ENCODE results near the gene TADA2B. TPM values are rescaled to one million over a fixed set of nuclear protein-coding genes. Genes with fewer than 3 reads are reported as not detected.

The TADA2B gene
- total and polyA plus RNA-seq, 5 donors from 2014 or later: 3.0 to 36.6 (median 3.6) TPM

DNA sequence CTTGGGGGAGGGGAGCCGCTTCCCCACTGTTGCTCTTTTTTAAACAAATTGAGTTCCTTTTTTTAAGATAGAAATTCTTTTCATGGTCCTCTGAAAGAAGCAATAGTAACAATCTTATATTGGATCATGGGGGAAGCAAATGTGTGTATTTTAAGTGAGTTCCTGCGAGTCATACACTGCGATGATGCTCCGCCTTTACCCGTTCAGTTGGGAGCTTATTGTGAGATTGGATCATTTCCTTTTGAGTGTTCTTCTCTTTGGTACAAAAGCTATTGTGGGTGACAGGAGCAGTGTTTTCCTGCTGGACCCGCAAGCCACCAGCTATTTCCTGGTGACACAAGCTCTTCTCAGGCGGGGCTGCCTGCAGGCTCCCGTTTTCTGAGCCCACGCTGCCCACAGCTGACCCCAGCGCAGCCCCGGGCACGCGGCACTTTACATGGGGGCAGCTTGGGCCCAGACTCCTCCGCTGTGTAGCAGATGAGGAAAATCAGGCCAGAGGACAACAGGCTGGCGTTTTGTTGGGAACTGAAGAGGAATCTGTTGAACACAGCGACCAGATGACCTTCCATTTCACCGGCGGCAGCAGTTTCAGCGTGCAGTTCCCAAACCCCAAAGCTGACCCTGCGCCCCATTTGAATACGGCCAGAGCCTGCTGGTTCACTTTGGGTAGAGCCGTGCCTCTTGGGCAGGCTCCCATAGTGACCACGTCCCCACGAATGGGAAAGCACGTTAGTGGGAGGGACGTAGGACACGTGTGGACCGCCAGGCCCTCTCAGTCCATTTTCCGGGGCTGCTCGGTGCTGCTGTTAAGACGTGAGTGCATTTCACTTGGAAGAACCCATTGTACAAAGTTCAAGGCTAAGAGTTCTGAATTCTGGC, 12.2 kb downstream of the TADA2B start:
- H3K4me1 Mint-ChIP-seq: peaks cover 4 to 21% (median 6%) of the 10 kb centered on the region in 4 donors
- no peak overlapping the region for H3K4me3 Mint-ChIP-seq
- H3K9me3 Mint-ChIP-seq: no peaks in the 10 kb centered on the region

DNA sequence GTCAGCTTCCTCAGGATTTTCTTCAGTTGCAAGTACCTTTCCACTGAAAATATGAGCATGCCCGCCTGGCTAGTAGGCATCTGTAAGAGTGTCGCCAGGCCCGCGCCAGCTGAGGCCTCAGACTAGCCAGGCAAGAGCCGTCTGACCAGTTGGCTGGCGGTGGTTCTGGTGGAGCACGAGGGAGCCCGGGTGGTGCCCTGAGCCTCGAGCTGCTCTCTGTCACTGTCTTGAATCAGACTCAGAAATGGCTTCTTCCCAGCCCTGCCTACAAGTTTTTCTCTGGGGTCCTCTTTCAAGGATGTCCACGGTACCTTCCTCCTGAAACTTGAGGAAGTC, 12.8 kb downstream of the TADA2B start:
- DNase-seq (no peak), ATAC-seq (ENCODE audit: low read depth in 2 of 2) (no peak)
- H3K4me1 Mint-ChIP-seq: peaks cover 4 to 18% (median 6%) of the 10 kb centered on the region in 4 donors
- no peaks in the 10 kb centered on the region for H3K27me3 Mint-ChIP-seq
- H3K4me3 Mint-ChIP-seq: no peak overlapping the region
- peak overlapping the region in 1 of 3 donors; percentile 87 for H3K27ac Mint-ChIP-seq
- Histone ChIP-seq H3K4me3 (ENCODE audit: low read depth, low read length) (no peak overlapping the region), H3K36me3 (ENCODE audit: control insufficient read depth, insufficient read depth, low read length) (peaks cover 67% of the 10 kb centered on the region), H3K4me1 (ENCODE audit: control insufficient read depth, insufficient read depth, low read length, poor library complexity, severe bottlenecking) (peaks cover 10% of the 10 kb centered on the region), H3K9me3 (ENCODE audit: control insufficient read depth in 2 of 2, low read length in 2 of 2) (no peaks in the 10 kb centered on the region), H3K27me3 (ENCODE audit: control insufficient read depth, insufficient read depth, low read length) (no peaks in the 10 kb centered on the region), H3K27ac (ENCODE audit: insufficient read depth, low read length, poor library complexity, severe bottlenecking) (no peak overlapping the region)
- H3K9me3 Mint-ChIP-seq: no peaks in the 10 kb centered on the region
- peaks cover 19% of the 10 kb centered on the region for H3K36me3 Mint-ChIP-seq

More for the DNA sequence above, 12.2 kb downstream of the TADA2B start:
- H3K4me3 ChIP-seq (ENCODE audit: low read depth, low read length): no peak overlapping the region
- DNase-seq (no peak), ATAC-seq (ENCODE audit: low read depth in 2 of 2) (no peak)
- no peak overlapping the region for H3K27ac ChIP-seq (ENCODE audit: insufficient read depth, low read length, poor library complexity, severe bottlenecking)
- H3K9me3 ChIP-seq (ENCODE audit: control insufficient read depth in 2 of 2, low read length in 2 of 2): no peaks in the 10 kb centered on the region
- peaks cover 61% of the 10 kb centered on the region for H3K36me3 ChIP-seq (ENCODE audit: control insufficient read depth, insufficient read depth, low read length)
- H3K27ac Mint-ChIP-seq: no peak overlapping the region
- no peaks in the 10 kb centered on the region for H3K27me3 Mint-ChIP-seq
- H3K4me1 ChIP-seq (ENCODE audit: control insufficient read depth, insufficient read depth, low read length, poor library complexity, severe bottlenecking): peaks cover 10% of the 10 kb centered on the region
- H3K27me3 ChIP-seq (ENCODE audit: control insufficient read depth, insufficient read depth, low read length): no peaks in the 10 kb centered on the region
- H3K36me3 Mint-ChIP-seq: peaks cover 17% of the 10 kb centered on the region

DNA sequence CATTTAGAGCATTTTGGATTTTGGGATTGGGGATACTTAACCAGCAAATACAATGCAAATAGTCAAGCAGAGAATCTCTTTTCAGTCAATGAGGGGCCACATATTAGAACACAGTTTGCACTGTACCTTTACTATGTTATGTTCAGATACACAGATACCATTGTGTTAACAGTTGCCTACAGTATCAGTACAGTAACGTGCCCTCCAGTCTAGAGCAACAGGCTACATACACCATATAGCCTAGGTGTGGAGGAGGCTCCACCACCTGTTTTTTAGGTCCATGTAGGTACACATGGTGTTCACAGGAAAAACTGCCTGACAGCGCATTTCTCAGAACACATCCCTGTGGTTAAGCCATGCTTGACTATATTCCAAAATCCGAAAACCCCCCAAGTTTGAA, 15.6 kb downstream of the TADA2B start:
- no peaks in the 10 kb centered on the region for H3K27me3 ChIP-seq (ENCODE audit: control insufficient read depth, insufficient read depth, low read length)
- H3K36me3 ChIP-seq (ENCODE audit: control insufficient read depth, insufficient read depth, low read length): peaks cover 84% of the 10 kb centered on the region
- Mint-ChIP-seq H3K4me3 (no peak overlapping the region), H3K9me3 (no peaks in the 10 kb centered on the region), H3K27me3 (no peaks in the 10 kb centered on the region), H3K4me1 (peaks cover 4 to 12% (median 7%) of the 10 kb centered on the region in 4 donors), H3K36me3 (peaks cover 35% of the 10 kb centered on the region), H3K27ac (no peak overlapping the region)
- no peak for DNase-seq
- no peak overlapping the region for H3K27ac ChIP-seq (ENCODE audit: insufficient read depth, low read length, poor library complexity, severe bottlenecking)
- ATAC-seq (ENCODE audit: low read depth in 2 of 2): no peak
- no peaks in the 10 kb centered on the region for H3K4me1 ChIP-seq (ENCODE audit: control insufficient read depth, insufficient read depth, low read length, poor library complexity, severe bottlenecking)
- no peaks in the 10 kb centered on the region for H3K9me3 ChIP-seq (ENCODE audit: control insufficient read depth in 2 of 2, low read length in 2 of 2)
- H3K4me3 ChIP-seq (ENCODE audit: low read depth, low read length): no peak overlapping the region

DNA sequence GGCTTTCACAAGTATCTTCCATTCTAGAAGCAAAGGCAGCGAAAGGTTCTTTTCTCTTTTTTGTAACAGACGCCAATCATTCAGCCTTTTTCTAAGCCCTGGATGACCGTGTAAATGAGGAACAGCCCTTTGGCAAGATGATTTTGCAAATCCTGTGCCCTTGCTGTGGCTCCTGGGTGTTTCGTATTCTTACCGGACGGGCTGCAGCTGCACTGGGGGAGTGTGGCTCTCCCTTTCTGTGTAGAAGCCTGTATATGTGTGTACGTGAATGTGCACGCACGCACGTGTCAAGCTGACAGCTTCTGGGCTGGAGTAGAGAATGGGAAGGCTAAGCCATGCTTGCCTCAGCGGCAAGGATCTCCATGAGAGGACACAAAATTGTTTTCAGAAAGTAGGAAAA, 16.5 kb downstream of the TADA2B start:
- no peak overlapping the region for H3K27ac ChIP-seq (ENCODE audit: insufficient read depth, low read length, poor library complexity, severe bottlenecking)
- no peaks in the 10 kb centered on the region for H3K27me3 ChIP-seq (ENCODE audit: control insufficient read depth, insufficient read depth, low read length)
- Mint-ChIP-seq H3K4me1 (peaks cover 4 to 18% (median 10%) of the 10 kb centered on the region in 4 donors), H3K36me3 (peaks cover 27% of the 10 kb centered on the region), H3K27ac (no peak overlapping the region), H3K4me3 (no peak overlapping the region), H3K27me3 (no peaks in the 10 kb centered on the region), H3K9me3 (no peaks in the 10 kb centered on the region)
- ATAC-seq (ENCODE audit: low read depth in 2 of 2): no peak
- no peak overlapping the region for H3K4me3 ChIP-seq (ENCODE audit: low read depth, low read length)
- no peak for DNase-seq
- peaks cover 81% of the 10 kb centered on the region for H3K36me3 ChIP-seq (ENCODE audit: control insufficient read depth, insufficient read depth, low read length)
- no peaks in the 10 kb centered on the region for H3K9me3 ChIP-seq (ENCODE audit: control insufficient read depth in 2 of 2, low read length in 2 of 2)
- no peaks in the 10 kb centered on the region for H3K4me1 ChIP-seq (ENCODE audit: control insufficient read depth, insufficient read depth, low read length, poor library complexity, severe bottlenecking)

DNA sequence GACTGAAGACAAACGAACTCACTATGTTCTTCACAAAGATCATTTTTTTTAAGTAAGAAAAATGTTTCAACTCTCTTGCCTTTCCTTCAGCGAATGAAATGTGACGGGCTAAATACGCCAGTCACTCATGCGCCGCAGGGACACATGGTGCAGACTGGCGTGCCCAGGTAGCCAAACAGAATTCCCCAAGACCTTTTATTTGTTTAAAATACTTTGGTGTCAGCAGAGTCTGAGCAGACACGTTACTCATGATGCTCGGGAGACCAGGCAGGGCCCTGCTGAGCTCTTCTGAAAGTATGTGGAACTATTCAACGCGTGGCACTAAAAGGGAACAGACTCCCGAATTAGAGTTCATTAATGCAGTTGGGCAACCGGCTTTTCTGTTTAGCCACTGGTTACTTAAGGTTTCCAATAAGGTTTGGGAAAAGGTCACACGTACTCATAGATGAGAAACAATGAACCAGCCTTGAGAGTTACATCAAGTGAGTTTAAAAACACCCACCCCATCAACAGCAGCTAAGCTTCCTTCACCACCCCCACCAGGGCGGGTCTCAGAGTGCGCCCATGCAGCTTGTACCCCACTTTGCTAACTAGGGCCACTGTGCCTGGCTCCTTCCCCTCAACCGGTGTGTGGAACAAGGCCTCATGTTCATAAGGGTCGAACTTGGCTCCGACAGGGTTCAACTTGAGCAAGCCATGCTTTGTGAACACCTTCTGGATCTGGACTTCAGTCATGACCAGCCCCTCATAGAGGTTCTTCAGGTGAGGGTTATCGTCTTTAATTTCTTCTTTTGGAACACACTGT, 17.4 kb downstream of the TADA2B start:
- no peak overlapping the region for H3K27ac ChIP-seq (ENCODE audit: insufficient read depth, low read length, poor library complexity, severe bottlenecking)
- DNase-seq (no peak), ATAC-seq (ENCODE audit: low read depth in 2 of 2) (no peak)
- no peaks in the 10 kb centered on the region for H3K9me3 ChIP-seq (ENCODE audit: control insufficient read depth in 2 of 2, low read length in 2 of 2)
- H3K36me3 ChIP-seq (ENCODE audit: control insufficient read depth, insufficient read depth, low read length): peaks cover 78% of the 10 kb centered on the region
- Mint-ChIP-seq H3K9me3 (no peaks in the 10 kb centered on the region), H3K36me3 (peaks cover 27% of the 10 kb centered on the region), H3K27me3 (no peaks in the 10 kb centered on the region), H3K4me1 (peaks cover 4 to 25% (median 16%) of the 10 kb centered on the region in 4 donors), H3K27ac (no peak overlapping the region), H3K4me3 (no peak overlapping the region)
- peaks cover 4% of the 10 kb centered on the region for H3K4me1 ChIP-seq (ENCODE audit: control insufficient read depth, insufficient read depth, low read length, poor library complexity, severe bottlenecking)
- H3K4me3 ChIP-seq (ENCODE audit: low read depth, low read length): no peak overlapping the region
- H3K27me3 ChIP-seq (ENCODE audit: control insufficient read depth, insufficient read depth, low read length): no peaks in the 10 kb centered on the region

DNA sequence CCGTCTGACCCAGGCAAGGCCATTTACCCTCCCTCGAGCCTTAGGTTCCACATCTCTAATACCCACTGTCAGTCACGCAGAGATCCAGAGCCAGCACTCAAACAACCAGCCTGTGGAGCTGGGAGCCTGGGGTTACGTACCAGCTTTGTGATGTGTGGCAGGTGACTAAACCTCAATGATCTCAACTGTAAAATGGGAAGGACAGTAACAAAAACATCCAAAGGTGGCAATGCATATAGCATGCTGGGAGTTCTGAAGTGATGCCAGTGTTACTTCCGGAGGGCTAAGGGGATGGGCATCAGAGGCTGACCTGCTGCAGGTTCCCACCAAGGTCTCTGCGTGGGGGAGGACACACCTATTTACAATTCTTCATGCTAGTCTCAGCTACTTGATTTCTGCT, 18.6 kb downstream of the TADA2B start:
- H3K36me3 Mint-ChIP-seq: peaks cover 27% of the 10 kb centered on the region
- Histone ChIP-seq H3K27me3 (ENCODE audit: control insufficient read depth, insufficient read depth, low read length) (no peaks in the 10 kb centered on the region), H3K36me3 (ENCODE audit: control insufficient read depth, insufficient read depth, low read length) (peaks cover 65% of the 10 kb centered on the region), H3K9me3 (ENCODE audit: control insufficient read depth in 2 of 2, low read length in 2 of 2) (no peaks in the 10 kb centered on the region), H3K4me3 (ENCODE audit: low read depth, low read length) (no peak overlapping the region), H3K4me1 (ENCODE audit: control insufficient read depth, insufficient read depth, low read length, poor library complexity, severe bottlenecking) (peaks cover 17% of the 10 kb centered on the region), H3K27ac (ENCODE audit: insufficient read depth, low read length, poor library complexity, severe bottlenecking) (no peak overlapping the region)
- H3K4me1 Mint-ChIP-seq: peaks cover 0 to 37% (median 24%) of the 10 kb centered on the region in 4 donors
- H3K27ac Mint-ChIP-seq: no peak overlapping the region
- no peaks in the 10 kb centered on the region for H3K9me3 Mint-ChIP-seq
- ATAC-seq (ENCODE audit: low read depth in 2 of 2) (no peak), DNase-seq (no peak)
- no peaks in the 10 kb centered on the region for H3K27me3 Mint-ChIP-seq
- peak overlapping the region in 1 of 4 donors; percentile 9 for H3K4me3 Mint-ChIP-seq

DNA sequence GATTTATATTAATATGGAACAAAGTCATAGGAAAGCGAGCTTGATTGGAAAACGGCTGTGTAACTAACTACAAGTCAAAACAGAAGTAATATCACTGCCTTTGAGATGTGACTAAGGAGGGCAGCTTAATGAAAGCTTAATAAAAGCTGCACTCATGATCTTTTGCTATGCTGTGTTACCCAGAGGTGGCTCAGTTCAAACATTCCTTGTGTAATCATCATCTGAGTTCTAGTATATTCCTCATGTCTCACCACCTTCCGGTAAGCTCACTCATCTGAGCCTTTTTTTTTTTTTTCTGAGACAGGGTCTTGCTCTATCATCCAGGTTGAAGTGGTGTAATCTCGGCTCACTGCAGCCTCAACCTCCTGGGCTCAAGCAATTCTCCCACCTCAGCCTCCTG, 19.6 kb downstream of the TADA2B start:
- H3K9me3 Mint-ChIP-seq: no peaks in the 10 kb centered on the region
- Histone ChIP-seq H3K4me1 (ENCODE audit: control insufficient read depth, insufficient read depth, low read length, poor library complexity, severe bottlenecking) (peaks cover 23% of the 10 kb centered on the region), H3K36me3 (ENCODE audit: control insufficient read depth, insufficient read depth, low read length) (peaks cover 60% of the 10 kb centered on the region), H3K27me3 (ENCODE audit: control insufficient read depth, insufficient read depth, low read length) (no peaks in the 10 kb centered on the region), H3K4me3 (ENCODE audit: low read depth, low read length) (no peak overlapping the region), H3K27ac (ENCODE audit: insufficient read depth, low read length, poor library complexity, severe bottlenecking) (no peak overlapping the region), H3K9me3 (ENCODE audit: control insufficient read depth in 2 of 2, low read length in 2 of 2) (no peaks in the 10 kb centered on the region)
- H3K4me3 Mint-ChIP-seq: peak overlapping the region in 2 of 4 donors; percentile 38 to 80
- peaks cover 27% of the 10 kb centered on the region for H3K36me3 Mint-ChIP-seq
- H3K4me1 Mint-ChIP-seq: peaks cover 1 to 41% (median 29%) of the 10 kb centered on the region in 4 donors
- no peak overlapping the region for H3K27ac Mint-ChIP-seq
- no peak for ATAC-seq (ENCODE audit: low read depth in 2 of 2)
- DNase-seq: no peak
- H3K27me3 Mint-ChIP-seq: no peaks in the 10 kb centered on the region
